ENCODE results near the gene SDK1.

The SDK1 gene

GRCh38 chr7:3760651-3761050 is 459.6 kb downstream of the SDK1 start:
- TF ChIP-seq CTCF (IDR thresholded peaks at IDR 0.05) = no peak
- no peak for DNase-seq (ENCODE audit: low spot score)

GRCh38 chr7:3762146-3762831 is 461.2 kb downstream of the SDK1 start:
- no peak for TF ChIP-seq CTCF (IDR thresholded peaks at IDR 0.05)
- no peak for DNase-seq (ENCODE audit: low spot score)
- Histone ChIP-seq H3K4me3 (no peak overlapping the region), H3K27ac (no peak overlapping the region)

More at GRCh38 chr7:3760651-3761050, 459.6 kb downstream of the SDK1 start:
- no peak overlapping the region for H3K4me3 ChIP-seq
- no peak overlapping the region for H3K27ac ChIP-seq

DNA sequence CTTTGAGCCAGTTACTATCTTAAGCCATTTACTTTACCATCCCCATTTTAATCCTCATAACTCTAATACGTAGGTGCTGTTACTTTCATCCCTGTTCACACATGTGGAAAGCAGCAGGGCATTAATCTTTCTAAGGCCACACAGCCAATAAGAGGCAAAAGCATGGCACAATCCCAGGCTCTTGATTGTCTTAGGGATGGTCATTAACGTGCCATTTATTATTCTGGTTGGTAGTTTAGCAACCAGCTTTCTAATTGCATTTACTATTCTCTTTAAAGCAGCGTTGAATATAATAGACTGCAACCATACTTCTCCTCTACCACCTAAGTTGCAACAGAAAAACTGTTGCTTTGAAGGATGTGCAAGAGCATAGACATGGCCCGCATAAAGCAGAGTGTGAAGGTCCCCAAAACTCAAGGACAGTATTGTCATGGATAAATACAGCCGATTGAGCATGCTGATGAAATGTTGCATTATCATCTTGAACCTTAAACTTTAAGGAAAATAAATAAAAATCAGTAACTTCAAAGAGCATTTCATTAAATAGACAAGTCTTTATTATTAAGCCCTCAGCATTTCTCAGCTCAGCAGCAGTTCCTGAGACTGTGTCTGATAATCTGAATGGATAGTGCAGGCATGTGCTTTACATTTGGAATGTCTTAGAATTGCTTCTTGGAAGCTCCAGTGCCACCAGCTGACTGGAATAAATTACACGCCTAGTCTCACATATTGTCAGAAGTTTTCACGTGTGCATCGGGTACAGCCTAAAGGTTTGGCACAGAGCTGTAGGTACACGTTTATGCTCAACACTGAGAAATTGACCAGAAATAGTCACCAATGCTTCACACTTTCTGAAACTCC is 467.1 kb downstream of the SDK1 start:
- DNase-seq (ENCODE audit: low spot score) = no peak
- no peak overlapping the region for H3K27ac ChIP-seq
- TF ChIP-seq CTCF (IDR thresholded peaks at IDR 0.05) = no peak

GRCh38 chr7:3771906-3772305 is 470.9 kb downstream of the SDK1 start:
- no peak for TF ChIP-seq CTCF (IDR thresholded peaks at IDR 0.05)

More for the DNA sequence above, 467.1 kb downstream of the SDK1 start:
- H3K4me3 ChIP-seq = no peak overlapping the region

GRCh38 chr7:3778345-3778744 is 477.3 kb downstream of the SDK1 start:
- Histone ChIP-seq H3K4me3 (no peak overlapping the region), H3K27ac (no peak overlapping the region)
- TF ChIP-seq CTCF (IDR thresholded peaks at IDR 0.05) = no peak
- DNase-seq (ENCODE audit: low spot score) = no peak

More at GRCh38 chr7:3771906-3772305, 470.9 kb downstream of the SDK1 start:
- H3K27ac ChIP-seq = no peak overlapping the region
- no peak overlapping the region for H3K4me3 ChIP-seq
- no peak for DNase-seq (ENCODE audit: low spot score)

DNA sequence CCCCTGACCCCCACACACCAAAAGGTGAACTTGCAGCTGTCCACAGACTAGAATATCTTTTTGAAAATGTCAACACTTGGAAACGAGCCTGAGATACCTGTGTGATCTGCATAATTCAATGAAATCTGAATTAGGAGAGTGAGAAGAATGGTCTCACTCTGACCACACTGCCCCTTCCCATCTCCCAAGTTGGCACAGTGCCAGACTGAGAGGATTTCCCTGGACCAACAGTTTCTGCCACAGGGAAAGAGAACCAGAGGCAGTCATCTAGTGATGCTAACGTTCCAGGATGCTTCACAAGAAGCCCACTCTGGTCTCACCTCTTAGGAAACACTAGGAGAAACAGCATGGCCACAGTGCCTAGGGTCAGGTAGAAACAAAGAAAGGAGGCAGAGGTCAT is 479.0 kb downstream of the SDK1 start:
- TF ChIP-seq CTCF (IDR thresholded peaks at IDR 0.05) = no peak
- no peak overlapping the region for H3K4me3 ChIP-seq

More for the DNA sequence above, 479.0 kb downstream of the SDK1 start:
- DNase-seq (ENCODE audit: low spot score) = no peak
- no peak overlapping the region for H3K27ac ChIP-seq
